Measurements from ENCODE around the gene OLFM1. TPM values are rescaled to one million over a fixed set of nuclear protein-coding genes. Genes with fewer than 3 reads are reported as not detected.

Gene OLFM1
- total RNA-seq, 5 donors from 2014 or later (not counting 1 experiment from before 2014, with no cell fraction given) = 0.16 TPM; not detected in 4

GRCh38 chr9:135169709-135170226 lies 82.3 kb downstream of the OLFM1 start:
- POLR2A ChIA-PET = no interaction called here
- H3K4me3 ChIP-seq (ENCODE audit: control insufficient read depth in 1 of 2, extremely low read depth in 1 of 2, low read length in 1 of 2) = no peak overlapping the region
- H3K4me1 ChIP-seq (ENCODE audit: control insufficient read depth in 1 of 2, extremely low read depth in 1 of 2, insufficient read depth in 2 of 2, low read length in 2 of 2) = no peaks in the 10 kb centered on the region
- Mint-ChIP-seq H3K27ac (no peak overlapping the region), H3K9me3 (no peaks in the 10 kb centered on the region), H3K4me3 (no peak overlapping the region), H3K4me1 (no peaks in the 10 kb centered on the region), H3K27me3 (peaks cover 0 to 8% of the 10 kb centered on the region in 2 donors), H3K36me3 (no peaks in the 10 kb centered on the region)
- 81% methylated on average over 10 of the region's 10 CpGs for WGBS (ENCODE audit: insufficient coverage)
- no peak overlapping the region for H3K27ac ChIP-seq (ENCODE audit: low read length)
- CTCF ChIA-PET = no interaction called here
- DNase-seq (no peak), ATAC-seq (replicated peaks in 1 of 4) (no peak)
- H3K36me3 ChIP-seq (ENCODE audit: control insufficient read depth in 2 of 2, extremely low read depth in 1 of 2, insufficient read depth in 1 of 2, low read length in 1 of 2) = no peaks in the 10 kb centered on the region
- H3K9me3 ChIP-seq = no peaks in the 10 kb centered on the region
- peaks cover 0 to 11% of the 10 kb centered on the region in 2 experiments for H3K27me3 ChIP-seq (replicated peaks in 1 of 2; ENCODE audit: control insufficient read depth in 2 of 2, extremely low read depth in 1 of 2, insufficient read depth in 2 of 2, low read length in 1 of 2)

DNA sequence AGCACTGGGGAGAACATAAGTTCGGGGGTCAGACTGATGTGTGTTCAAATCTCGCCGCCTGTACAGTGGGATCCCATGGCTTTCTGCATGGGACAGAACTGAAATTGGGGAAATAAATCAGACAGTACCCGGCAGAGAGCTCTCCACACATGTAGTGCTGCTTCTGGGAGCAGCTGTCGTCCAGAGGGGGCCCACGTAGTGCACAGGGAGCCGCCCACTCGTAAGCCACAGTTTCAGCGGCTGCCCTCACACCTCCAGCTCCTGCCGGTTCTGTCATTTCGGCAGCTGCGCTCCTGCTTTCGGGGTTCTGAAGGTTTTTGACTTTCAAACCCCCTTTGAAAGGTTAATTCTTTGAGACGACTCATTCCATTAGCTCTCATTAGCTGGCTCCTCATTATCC lies 83.1 kb downstream of the OLFM1 start:
- no peaks in the 10 kb centered on the region for H3K9me3 ChIP-seq
- POLR2A ChIA-PET = no interaction called here
- no peaks in the 10 kb centered on the region for H3K4me1 Mint-ChIP-seq
- H3K9me3 Mint-ChIP-seq = no peaks in the 10 kb centered on the region
- 65% methylated on average over 13 of the region's 14 CpGs for whole genome bisulfite sequencing (ENCODE audit: insufficient coverage)
- CTCF ChIA-PET = no interaction called here
- peaks cover 0 to 8% of the 10 kb centered on the region in 2 donors for H3K27me3 Mint-ChIP-seq
- peaks cover 0 to 14% of the 10 kb centered on the region in 2 experiments for H3K27me3 ChIP-seq (replicated peaks in 1 of 2; ENCODE audit: control insufficient read depth in 2 of 2, extremely low read depth in 1 of 2, insufficient read depth in 2 of 2, low read length in 1 of 2)
- H3K4me3 Mint-ChIP-seq = no peak overlapping the region
- ATAC-seq (replicated peaks in 1 of 4) = no peak
- no peaks in the 10 kb centered on the region for H3K36me3 ChIP-seq (ENCODE audit: control insufficient read depth in 2 of 2, extremely low read depth in 1 of 2, insufficient read depth in 1 of 2, low read length in 1 of 2)
- H3K27ac Mint-ChIP-seq = no peak overlapping the region
- H3K4me3 ChIP-seq (ENCODE audit: control insufficient read depth in 1 of 2, extremely low read depth in 1 of 2, low read length in 1 of 2) = no peak overlapping the region
- H3K36me3 Mint-ChIP-seq = no peaks in the 10 kb centered on the region
- no peak for DNase-seq
- H3K4me1 ChIP-seq (ENCODE audit: control insufficient read depth in 1 of 2, extremely low read depth in 1 of 2, insufficient read depth in 2 of 2, low read length in 2 of 2) = no peaks in the 10 kb centered on the region
- H3K27ac ChIP-seq (ENCODE audit: low read length) = no peak overlapping the region

Other genes with a start within 250 kb of the OLFM1 start
- not detected for gene FCN2, start 206.9 kb upstream of the OLFM1 start, total RNA-seq
- gene FCN1, start 169.8 kb upstream of the OLFM1 start, total RNA-seq = 1 to 10 TPM in 1 of 5 donors, under 1 TPM in 3, not detected in 1; 0.25 to 1.8 (median 0.55) TPM